WTC11 (cell line): Measurements from ENCODE around the gene U2AF2. TPM values are rescaled to one million over a fixed set of nuclear protein-coding genes. Genes with fewer than 3 reads are reported as not detected.

Experiments
- AR ChIP-seq: fragments of 250-450 bp; sonication (Bioruptor Pico); IDR thresholded peaks from 2 replicates; pipeline ENCODE4 v1.9.0; 2021; ENCODE audit warnings: mild to moderate bottlenecking
- ARID4B ChIP-seq: sonication (generic); formaldehyde crosslinking; IDR thresholded peaks from 2 replicates; pipeline ENCODE4 v1.8.0; 2023; ENCODE audit warnings: missing genetic modification reagents, mild to moderate bottlenecking, borderline replicate concordance
- ATF1 ChIP-seq: sonication (generic); formaldehyde crosslinking; IDR thresholded peaks from 2 replicates; pipeline ENCODE4 v1.8.1; 2023; ENCODE audit warnings: mild to moderate bottlenecking, moderate library complexity, missing genetic modification reagents
- CBFB ChIP-seq: sonication (generic); formaldehyde crosslinking; IDR thresholded peaks from 2 replicates; pipeline ENCODE4 v1.8.1; 2022; ENCODE audit warnings: mild to moderate bottlenecking, low read depth, missing genetic modification reagents
- CREM ChIP-seq: sonication (generic); formaldehyde crosslinking; IDR thresholded peaks from 2 replicates; pipeline ENCODE4 v1.8.1; 2022; ENCODE audit warnings: mild to moderate bottlenecking, missing genetic modification reagents, moderate library complexity
- EMX1 ChIP-seq: fragments of 250-450 bp; sonication (Bioruptor Pico); IDR thresholded peaks from 2 replicates; pipeline ENCODE4 v1.8.0; 2021; ENCODE audit warnings: mild to moderate bottlenecking
- FOXJ3 ChIP-seq: sonication (generic); formaldehyde crosslinking; IDR thresholded peaks from 2 replicates; pipeline ENCODE4 v1.9.0; 2021; ENCODE audit warnings: missing genetic modification reagents, mild to moderate bottlenecking, borderline replicate concordance
- FOXP1 ChIP-seq: sonication (generic); formaldehyde crosslinking; IDR thresholded peaks from 2 replicates; pipeline ENCODE4 v1.8.0; 2022; ENCODE audit warnings: missing genetic modification reagents, mild to moderate bottlenecking, moderate library complexity, borderline replicate concordance
- GRHL2 ChIP-seq: fragments of 250-450 bp; sonication (Bioruptor Pico); IDR thresholded peaks from 2 replicates; pipeline ENCODE4 v1.8.0; 2022; ENCODE audit warnings: mild to moderate bottlenecking, moderate library complexity; ENCODE audit not compliant: insufficient replicate concordance, severe bottlenecking
- IRF1 ChIP-seq: sonication (generic); formaldehyde crosslinking; IDR thresholded peaks from 2 replicates; pipeline ENCODE4 v1.8.0; 2023; ENCODE audit warnings: missing genetic modification reagents
- MLX ChIP-seq: sonication (generic); formaldehyde crosslinking; IDR thresholded peaks from 2 replicates; pipeline ENCODE4 v1.8.1; 2023; ENCODE audit warnings: mild to moderate bottlenecking, missing genetic modification reagents, moderate library complexity
- MYBL2 ChIP-seq: sonication (generic); formaldehyde crosslinking; IDR thresholded peaks from 2 replicates; pipeline ENCODE4 v1.8.1; 2023; ENCODE audit warnings: mild to moderate bottlenecking, moderate library complexity, missing genetic modification reagents
- NFE2L1 ChIP-seq: sonication (generic); formaldehyde crosslinking; IDR thresholded peaks from 2 replicates; pipeline ENCODE4 v1.8.1; 2023; ENCODE audit warnings: missing genetic modification reagents
- NR3C1 ChIP-seq: sonication (generic); formaldehyde crosslinking; conservative IDR thresholded peaks from 2 replicates; pipeline ENCODE4 v1.8.1; 2023; ENCODE audit warnings: low read depth, mild to moderate bottlenecking, missing genetic modification reagents
- OVOL2 ChIP-seq: fragments of 250-450 bp; sonication (Bioruptor Pico); IDR thresholded peaks from 2 replicates; pipeline ENCODE4 v1.9.0; 2021; ENCODE audit warnings: mild to moderate bottlenecking, borderline replicate concordance
- PRRX2 ChIP-seq: fragments of 250-450 bp; sonication (Bioruptor Pico); IDR thresholded peaks from 2 replicates; pipeline ENCODE4 v1.8.0; 2021; ENCODE audit warnings: mild to moderate bottlenecking
- RELA ChIP-seq: sonication (generic); formaldehyde crosslinking; IDR thresholded peaks from 2 replicates; pipeline ENCODE4 v1.8.1; 2022; ENCODE audit warnings: missing genetic modification reagents, mild to moderate bottlenecking, borderline replicate concordance
- RORB ChIP-seq: fragments of 250-450 bp; sonication (Bioruptor Pico); IDR thresholded peaks from 2 replicates; pipeline ENCODE4 v1.9.0; 2021; ENCODE audit warnings: mild to moderate bottlenecking
- SP1 ChIP-seq: sonication (generic); formaldehyde crosslinking; conservative IDR thresholded peaks from 2 replicates; pipeline ENCODE4 v1.8.1; 2022; ENCODE audit warnings: missing genetic modification reagents
- STAT6 ChIP-seq: sonication (generic); formaldehyde crosslinking; conservative IDR thresholded peaks from 2 replicates; pipeline ENCODE4 v1.8.1; 2023; ENCODE audit warnings: mild to moderate bottlenecking, low read depth, missing genetic modification reagents, moderate library complexity
- ZBTB43 ChIP-seq: sonication (generic); formaldehyde crosslinking; IDR thresholded peaks from 2 replicates; pipeline ENCODE4 v1.8.1; 2023; ENCODE audit warnings: mild to moderate bottlenecking, missing genetic modification reagents
- ZNF138 ChIP-seq: sonication (generic); formaldehyde crosslinking; conservative IDR thresholded peaks from 2 replicates; pipeline ENCODE4 v1.8.1; 2022; ENCODE audit warnings: mild to moderate bottlenecking, moderate library complexity, missing genetic modification reagents
- ZNF512 ChIP-seq: sonication (generic); formaldehyde crosslinking; IDR thresholded peaks from 2 replicates; pipeline ENCODE4 v1.8.1; 2022; ENCODE audit warnings: missing genetic modification reagents, borderline replicate concordance
- ZSCAN18 ChIP-seq: fragments of 250-450 bp; sonication (Bioruptor Pico); IDR thresholded peaks from 2 replicates; pipeline ENCODE4 v2.1.2; 2022; ENCODE audit warnings: mild to moderate bottlenecking, moderate library complexity
- total RNA-seq: library from RNA; stranded (reverse); gene quantifications from 3 replicates; pipeline ENCODE4 v1.2.3, GENCODE V29; 2021

Gene U2AF2
- total RNA-seq, 1 experiment from 2014 or later: 302 TPM

- TF ChIP-seq ARID4B (CRISPR knock-in tag) (peak; percentile 97), FOXJ3 (CRISPR knock-in tag) (no peak), CREM (CRISPR knock-in tag) (0 out of 2 replicates have a peak, but pooled peaks have one; percentile 47), ZBTB43 (peak; percentile 89), MYBL2 (CRISPR knock-in tag) (peak; percentile 67; the same call in 1 of the 2 replicates), EMX1 (CRISPR knock-in tag) (no peak), AR (CRISPR knock-in tag) (no peak), RORB (no peak), STAT6 (CRISPR knock-in tag) (no peak), NR3C1 (CRISPR knock-in tag) (no peak), SP1 (no peak), IRF1 (CRISPR knock-in tag) (peak; percentile 97), NFE2L1 (CRISPR knock-in tag) (peak; percentile 95), MLX (CRISPR knock-in tag) (0 out of 2 replicates have a peak, but pooled peaks have one; percentile 40), OVOL2 (no peak), FOXP1 (CRISPR knock-in tag) (peak; percentile 86), ZNF512 (no peak), GRHL2 (CRISPR knock-in tag) (no peak), ZSCAN18 (CRISPR knock-in tag) (no peak), ZNF138 (CRISPR knock-in tag) (no peak), RELA (CRISPR knock-in tag) (peak; percentile 93), ATF1 (CRISPR knock-in tag) (0 out of 2 replicates have a peak, but pooled peaks have one; percentile 32), PRRX2 (CRISPR knock-in tag) (no peak), CBFB (no peak)
Measured at GRCh38 chr19:55640043-55640576, 14.7 kb upstream of the U2AF2 start (continued).
